ENCODE data around the gene SBK1.
"Not testable (repeated sequence)": the region's sequence is repeated elsewhere in the genome, so short reads cannot be mapped to it uniquely, and the experiment has no call there.

- not testable (repeated sequence) for TF ChIP-seq CTCF (IDR thresholded peaks at IDR 0.05; ENCODE audit: low read length); EZH2 (IDR thresholded peaks at IDR 0.05; ENCODE audit: borderline replicate concordance, low read length)
These were observed 75.6 kb downstream of the SBK1 start for GRCh38 chr16:28367926-28368325.
